ENCODE data around the gene CEMIP2.
A peak's percentile ranks its signal among the peaks of the same experiment; 100 is the strongest.

Gene CEMIP2

DNA sequence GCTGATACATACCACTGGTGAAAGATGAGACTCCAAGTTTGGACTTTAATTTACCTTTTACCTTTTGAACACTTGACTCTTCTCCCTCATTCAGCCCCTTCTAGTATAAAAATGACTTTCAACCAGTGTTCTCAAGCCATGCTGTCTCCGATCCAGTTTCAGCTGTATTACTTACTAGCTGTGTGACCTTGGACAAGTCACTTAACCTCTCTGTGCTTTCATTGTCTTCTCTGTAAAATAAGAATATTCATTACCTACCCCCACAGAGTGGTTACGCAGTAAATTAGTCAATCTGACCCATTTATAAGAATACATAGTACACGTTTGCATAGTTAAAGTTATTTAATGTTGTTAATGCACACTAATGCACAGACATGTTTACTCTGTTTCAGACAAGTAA lies 12.6 kb upstream of the CEMIP2 start:
- H3K4me3 ChIP-seq (ENCODE audit: low read length) = no peak overlapping the region
- no peak for DNase-seq (ENCODE audit: low read depth, low spot score)

DNA sequence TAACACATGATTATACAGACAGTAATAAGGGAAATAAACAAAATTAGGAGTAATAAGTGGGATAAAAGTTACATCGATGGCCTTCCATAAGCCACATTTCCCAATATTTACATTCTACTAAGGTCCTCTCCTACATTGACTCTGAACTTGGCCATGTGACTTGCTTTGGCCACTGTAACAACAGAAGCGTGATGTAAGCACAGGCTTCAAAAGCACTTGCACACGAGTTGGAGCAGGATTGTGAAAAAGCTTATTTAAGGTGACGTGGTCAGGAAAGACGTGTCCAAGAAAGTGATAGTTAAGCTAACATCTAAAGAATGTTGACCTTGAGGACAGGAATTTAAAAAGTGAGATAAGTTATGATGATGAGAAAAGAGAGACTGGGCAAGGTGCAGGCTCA lies 9.8 kb upstream of the CEMIP2 start:
- DNase-seq (ENCODE audit: low read depth, low spot score) = no peak
- no peak overlapping the region for H3K4me3 ChIP-seq (ENCODE audit: low read length)

DNA sequence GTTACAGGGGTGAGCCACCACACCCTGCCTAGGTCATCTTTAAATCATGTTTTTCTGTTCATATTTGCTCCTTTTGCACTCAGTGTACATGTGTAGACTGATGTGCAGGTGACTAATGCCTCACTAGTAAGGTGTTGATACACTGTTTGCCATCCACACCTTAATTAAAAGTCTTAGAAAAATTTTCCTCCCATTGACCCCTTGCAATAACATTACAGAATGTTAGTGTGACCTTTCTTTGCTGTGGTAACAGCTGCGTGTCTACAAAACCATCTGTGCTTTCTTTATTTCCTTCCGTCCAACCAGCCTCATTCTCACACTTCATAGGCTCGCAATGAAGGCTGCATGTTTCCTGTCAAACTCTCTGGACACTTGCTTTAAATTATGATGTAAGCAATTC lies 6.6 kb upstream of the CEMIP2 start:
- DNase-seq (ENCODE audit: low read depth, low spot score) = no peak
- no peak overlapping the region for H3K4me3 ChIP-seq (ENCODE audit: low read length)

DNA sequence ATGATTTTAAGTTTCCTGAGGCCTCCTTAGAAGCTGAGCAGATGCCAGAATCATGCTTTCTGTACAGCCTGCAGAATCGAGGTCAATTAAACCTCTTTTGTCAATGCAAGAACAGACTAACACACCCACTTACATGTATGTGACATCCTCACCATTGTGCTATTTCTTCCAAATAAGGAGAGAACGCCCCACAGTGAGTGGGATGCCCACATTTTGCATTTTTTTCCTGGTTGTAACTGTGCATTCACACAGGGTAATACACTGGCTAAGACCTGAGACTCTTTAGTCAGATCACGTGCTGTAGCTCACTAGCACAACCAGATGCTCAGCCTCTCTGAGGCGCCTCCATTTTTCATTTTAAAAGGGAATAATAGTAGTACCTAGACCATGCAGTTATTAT lies 4.4 kb upstream of the CEMIP2 start:
- no peak for DNase-seq (ENCODE audit: low read depth, low spot score)
- H3K4me3 ChIP-seq (ENCODE audit: low read length) = no peak overlapping the region

DNA sequence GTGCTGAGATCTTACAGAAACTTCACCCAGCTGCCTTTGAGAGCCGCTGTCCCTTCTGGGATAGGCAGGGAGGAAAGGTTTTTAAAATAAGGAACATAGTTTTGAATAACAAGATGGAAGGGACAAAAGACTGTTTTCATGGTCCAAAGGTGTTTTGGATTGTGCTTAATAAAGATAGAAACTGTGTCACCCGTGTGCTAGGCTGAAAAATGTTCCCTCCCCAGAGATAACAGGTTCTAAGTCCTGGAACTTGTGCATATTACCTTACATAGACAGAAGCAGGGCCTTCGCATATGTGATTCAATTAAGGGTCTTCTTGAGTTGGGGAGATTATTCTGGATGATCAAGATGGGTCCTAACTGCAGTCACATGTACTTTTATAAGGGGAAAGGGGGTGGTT lies 1.9 kb upstream of the CEMIP2 start:
- H3K4me3 ChIP-seq (ENCODE audit: low read length) = no peak overlapping the region

DNA sequence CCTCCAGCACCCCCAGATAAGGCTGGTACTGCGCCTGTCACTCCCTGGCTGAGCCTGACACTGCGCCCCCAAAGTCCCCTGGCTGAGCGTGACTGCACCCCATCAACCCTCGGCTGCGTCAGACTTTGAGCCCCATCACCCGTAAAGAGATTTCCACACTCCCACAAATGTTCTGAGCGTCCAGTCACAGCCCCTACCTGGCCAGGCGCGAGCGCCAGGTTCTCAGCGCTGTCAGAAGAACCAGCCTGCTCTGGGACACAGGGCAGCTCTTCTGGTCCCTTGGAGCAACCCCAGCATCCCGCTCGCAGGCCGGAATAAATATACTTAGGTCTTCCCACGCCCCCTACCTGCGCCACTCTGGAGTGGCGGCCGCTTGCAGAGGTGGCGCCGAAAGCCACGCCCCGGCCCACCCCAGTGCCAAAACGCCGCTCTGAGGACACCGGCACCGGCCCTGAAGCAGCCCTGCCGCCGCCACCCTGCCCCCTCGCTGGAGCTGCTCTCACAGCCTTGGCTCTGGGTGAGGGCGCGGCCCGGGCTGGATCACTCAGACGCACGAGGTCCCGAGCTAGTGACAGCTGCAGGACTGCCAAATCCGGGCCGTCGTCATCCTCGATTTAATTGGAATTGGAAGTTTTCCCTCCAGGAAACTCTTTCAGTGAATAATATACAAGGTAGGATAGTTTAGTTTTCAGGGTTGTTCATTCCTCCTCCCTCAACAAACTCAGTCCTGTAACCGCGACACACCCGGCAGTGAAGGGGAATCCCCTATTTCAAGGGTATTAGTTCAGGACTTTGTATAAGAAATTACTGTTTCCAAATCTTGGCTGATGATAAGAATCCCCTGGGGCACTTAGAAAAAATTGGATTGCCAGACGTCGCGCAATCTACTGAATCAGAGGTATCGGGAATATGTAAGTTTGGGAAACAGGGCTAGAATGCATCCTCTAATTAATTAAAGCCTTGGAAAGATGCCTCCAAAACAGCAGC lies 1.2 kb upstream of the CEMIP2 start:
- peak; percentile 48 for DNase-seq (ENCODE audit: low read depth, low spot score)
- peak overlapping the region; percentile 66 for H3K4me3 ChIP-seq (ENCODE audit: low read length)

More for the DNA sequence above, 1.9 kb upstream of the CEMIP2 start:
- no peak for DNase-seq (ENCODE audit: low read depth, low spot score)

DNA sequence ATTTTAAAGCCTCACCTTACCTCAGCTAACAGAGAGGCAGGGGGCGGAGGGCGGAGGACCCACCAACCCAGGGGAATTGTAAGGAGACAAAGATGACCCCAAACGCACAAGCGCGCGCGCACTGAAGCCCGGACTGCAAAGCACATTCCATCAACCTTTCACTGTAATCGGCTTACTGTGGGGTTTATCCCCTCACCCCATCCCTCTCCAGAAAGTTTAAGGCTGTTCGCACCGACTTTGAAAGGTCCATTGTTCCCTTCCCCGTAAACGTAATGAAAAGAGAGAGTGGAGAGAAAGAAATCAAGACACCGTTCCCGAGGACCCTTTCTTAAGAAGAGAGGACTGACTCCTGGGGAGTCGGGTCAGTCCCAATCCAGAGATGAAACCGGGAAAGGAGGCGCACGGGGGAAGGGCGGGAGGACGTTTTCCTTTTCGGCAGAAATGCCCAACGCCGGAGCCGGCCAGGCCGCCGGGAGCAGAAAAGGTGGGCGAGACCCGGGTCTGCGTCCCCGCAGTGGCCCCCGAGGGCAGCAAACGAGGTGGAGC lies 464 bp downstream of the CEMIP2 start:
- DNase-seq (ENCODE audit: low read depth, low spot score) = no peak
- peak overlapping the region; percentile 63 for H3K4me3 ChIP-seq (ENCODE audit: low read length)

DNA sequence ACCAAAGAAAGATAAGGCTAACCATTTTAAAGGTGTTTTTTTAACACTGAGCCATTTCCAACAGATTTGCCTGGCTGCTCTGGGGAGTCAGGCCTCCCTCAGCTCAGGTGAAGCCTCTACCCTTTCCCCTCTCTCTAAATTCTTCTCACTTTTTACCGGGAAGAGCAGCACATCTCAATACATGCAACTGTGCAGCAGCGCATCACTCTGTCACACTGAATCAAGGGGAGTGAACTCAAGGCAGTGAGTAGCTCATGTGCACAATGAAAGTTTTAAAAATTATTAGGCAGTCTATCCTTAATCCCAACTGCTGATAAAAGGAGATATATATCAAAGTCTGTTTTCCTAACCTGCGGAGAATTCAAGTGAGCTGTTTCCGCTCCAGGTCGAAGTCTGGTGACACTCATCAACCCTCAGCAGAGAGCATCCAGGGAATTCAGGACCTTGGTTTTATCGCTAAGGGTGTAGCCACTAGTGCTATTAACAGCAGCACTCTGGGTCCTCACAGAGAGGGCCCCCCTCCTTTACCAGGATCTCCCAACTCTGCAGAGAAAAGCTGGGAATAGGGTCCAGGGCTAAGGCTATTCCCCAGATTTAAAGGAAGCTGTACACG lies 1.0 kb downstream of the CEMIP2 start:
- no peak overlapping the region for H3K4me3 ChIP-seq (ENCODE audit: low read length)
- DNase-seq (ENCODE audit: low read depth, low spot score) = no peak

DNA sequence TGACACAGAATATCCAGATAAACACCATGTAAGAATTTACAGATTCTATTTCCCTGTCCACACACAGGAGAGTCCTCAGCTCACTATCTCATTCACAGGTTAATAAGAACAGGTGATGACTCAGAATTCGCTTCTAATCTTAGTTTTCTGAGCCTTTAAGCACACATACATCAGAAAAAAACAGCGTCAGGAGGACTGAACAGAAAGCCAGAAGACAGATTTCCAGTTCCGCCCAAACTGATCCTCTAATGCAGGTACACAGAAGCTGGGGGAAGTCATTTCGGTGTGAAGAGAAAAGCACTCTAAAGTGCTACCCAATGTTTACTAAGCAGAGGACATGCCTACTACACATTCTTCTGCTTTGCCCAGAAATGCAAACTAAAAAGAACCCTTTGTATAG lies 1.6 kb downstream of the CEMIP2 start:
- DNase-seq (ENCODE audit: low read depth, low spot score) = no peak
- no peak overlapping the region for H3K4me3 ChIP-seq (ENCODE audit: low read length)

DNA sequence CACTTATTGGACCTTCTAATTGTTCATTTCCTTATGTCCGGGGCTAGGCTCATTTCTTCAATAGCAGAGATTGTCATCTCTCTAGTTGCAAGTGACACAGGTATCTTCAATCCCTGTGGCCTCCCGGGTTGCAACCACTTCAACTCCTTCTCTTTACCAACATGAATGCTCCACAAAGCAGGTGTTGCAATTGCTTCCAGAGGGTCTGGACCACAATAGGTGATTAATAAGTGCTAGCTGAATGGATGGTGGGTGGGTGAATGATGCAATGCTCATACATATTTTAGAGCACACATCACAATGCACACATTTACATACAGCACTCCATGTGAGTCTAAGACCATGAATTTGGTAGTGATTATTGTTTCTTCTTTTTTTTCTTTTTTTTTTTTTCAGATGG lies 2.6 kb downstream of the CEMIP2 start:
- DNase-seq (ENCODE audit: low read depth, low spot score) = no peak
- H3K4me3 ChIP-seq (ENCODE audit: low read length) = no peak overlapping the region

DNA sequence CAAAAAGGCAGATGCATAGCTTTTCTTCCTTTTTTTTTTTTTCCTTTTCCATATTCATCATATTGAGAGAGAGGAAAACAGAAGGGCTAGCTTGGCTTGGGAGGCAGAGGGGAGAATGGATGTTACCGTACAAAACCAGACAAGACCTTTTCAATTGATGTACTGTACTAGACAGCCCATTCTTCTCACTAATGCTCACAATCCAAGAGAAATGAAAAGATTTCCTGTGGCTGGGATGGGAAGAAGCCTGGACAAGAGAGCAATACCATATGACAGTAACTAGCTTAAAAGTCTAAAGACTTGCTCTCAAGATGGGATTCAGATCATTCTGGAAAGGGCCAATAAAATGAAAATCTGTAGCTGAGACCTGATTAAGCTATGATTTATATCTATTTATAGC lies 3.4 kb downstream of the CEMIP2 start:
- no peak overlapping the region for H3K4me3 ChIP-seq (ENCODE audit: low read length)
- DNase-seq (ENCODE audit: low read depth, low spot score) = no peak

DNA sequence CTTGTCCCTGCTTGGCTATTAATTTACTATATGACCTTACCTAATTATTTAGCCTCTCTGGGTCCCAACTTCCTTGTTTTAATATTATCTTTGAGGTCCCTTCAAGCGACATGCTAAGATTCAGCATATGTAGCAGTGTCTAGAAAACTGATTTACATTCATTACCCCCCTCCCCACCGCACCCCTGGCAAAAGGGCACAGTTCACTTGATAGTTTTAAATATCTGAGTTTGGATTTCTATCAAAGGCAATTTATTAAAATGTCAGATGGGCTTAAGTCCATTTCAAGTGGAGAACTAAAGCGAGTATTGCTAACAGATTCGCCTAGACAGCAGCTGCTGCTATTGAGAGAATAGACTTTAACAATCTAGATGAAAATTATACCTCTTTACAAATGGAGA lies 3.9 kb downstream of the CEMIP2 start:
- H3K4me3 ChIP-seq (ENCODE audit: low read length) = no peak overlapping the region
- no peak for DNase-seq (ENCODE audit: low read depth, low spot score)

DNA sequence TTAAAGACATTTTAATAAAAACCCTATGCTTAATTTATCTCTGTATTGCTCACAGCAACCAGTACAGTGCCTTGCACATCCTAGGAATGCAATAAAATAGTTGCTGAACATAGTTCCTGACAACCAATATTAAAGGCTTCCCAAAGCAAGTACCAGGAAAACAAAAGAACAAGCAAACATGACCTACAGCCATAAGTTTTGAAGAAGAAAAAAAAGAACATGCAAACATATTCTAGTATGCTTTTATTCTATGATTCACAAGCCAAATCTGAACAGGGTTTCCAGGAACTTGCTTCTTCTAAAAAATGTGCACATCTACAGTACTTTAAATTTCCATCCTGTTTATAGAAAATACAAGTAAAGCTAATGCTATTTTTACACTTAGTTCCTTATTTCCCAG lies 4.5 kb downstream of the CEMIP2 start:
- H3K4me3 ChIP-seq (ENCODE audit: low read length) = no peak overlapping the region
- no peak for DNase-seq (ENCODE audit: low read depth, low spot score)

DNA sequence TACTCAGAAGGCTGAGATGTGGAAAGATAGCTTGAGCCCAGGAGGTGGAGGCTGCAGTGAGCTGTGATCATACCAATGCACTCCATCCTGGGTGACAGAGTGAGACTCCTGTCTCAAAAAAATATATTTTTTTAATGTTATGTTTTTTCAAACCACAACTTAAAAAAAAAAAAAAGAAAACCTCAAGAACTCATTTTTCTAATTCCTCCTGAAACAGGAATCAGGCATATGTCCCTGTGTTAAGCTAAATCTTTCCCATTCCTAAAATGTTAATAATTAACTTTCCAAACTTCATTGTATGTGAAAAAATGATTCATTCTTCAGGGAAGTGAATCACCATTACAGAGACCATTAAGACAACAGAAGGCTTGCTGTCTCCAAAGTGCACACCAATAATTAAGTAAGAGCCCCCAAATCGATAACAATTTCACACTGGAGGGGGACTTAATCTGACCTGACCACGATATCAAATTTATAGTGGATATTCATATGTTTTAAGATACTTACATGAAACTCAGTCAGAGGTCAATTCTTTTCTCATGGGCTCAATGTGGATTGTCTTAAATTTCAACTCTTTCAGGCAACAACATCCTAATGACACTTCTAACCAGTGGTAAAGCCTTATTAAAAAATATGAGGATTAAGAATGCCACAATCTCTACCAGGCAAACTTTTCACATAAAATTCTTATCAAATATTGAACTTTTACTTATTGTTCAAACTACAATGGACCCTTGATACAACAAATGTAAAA lies 5.2 kb downstream of the CEMIP2 start:
- DNase-seq (ENCODE audit: low read depth, low spot score) = no peak
- H3K4me3 ChIP-seq (ENCODE audit: low read length) = no peak overlapping the region

DNA sequence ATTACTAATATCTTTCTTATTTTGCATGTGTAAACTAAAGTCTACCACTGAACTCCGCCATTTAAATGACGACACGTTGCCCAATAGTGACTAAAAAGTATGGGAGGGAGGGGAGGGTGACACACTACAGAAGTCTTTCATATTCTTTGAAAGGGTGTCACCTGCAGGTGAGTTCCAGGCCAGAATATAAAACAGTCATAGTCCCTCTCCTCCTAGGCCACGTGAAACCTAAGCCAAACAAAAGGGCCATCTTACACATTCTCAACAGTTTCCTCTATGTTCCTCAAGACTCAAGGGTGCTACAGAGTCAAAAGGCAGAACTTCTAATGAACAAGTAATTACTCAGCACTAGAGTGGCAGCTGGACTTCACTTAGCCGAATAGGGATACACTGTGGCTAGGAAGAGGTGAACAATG lies 6.4 kb downstream of the CEMIP2 start:
- H3K4me3 ChIP-seq (ENCODE audit: low read length) = no peak overlapping the region
- DNase-seq (ENCODE audit: low read depth, low spot score) = no peak

DNA sequence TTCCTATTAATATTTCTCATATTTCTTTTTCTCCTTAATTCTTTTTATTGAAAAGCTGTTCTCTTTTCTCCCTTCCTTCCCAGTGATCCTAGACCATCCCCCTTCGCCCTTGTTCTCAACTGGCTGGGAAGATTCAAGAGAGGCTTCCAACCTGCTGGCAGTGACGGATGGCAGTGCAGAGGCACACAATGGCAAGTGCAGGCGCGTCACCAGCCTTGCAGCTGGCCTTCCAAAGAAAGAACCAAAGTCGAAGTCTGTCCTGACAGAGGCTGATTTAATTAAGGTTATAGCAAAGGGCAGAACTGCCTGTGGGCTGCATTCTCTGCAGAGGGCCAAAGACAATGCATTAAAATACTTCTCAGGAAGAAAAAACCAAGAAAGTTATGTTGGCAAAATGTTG lies 7.4 kb downstream of the CEMIP2 start:
- H3K4me3 ChIP-seq (ENCODE audit: low read length) = no peak overlapping the region
- DNase-seq (ENCODE audit: low read depth, low spot score) = no peak

DNA sequence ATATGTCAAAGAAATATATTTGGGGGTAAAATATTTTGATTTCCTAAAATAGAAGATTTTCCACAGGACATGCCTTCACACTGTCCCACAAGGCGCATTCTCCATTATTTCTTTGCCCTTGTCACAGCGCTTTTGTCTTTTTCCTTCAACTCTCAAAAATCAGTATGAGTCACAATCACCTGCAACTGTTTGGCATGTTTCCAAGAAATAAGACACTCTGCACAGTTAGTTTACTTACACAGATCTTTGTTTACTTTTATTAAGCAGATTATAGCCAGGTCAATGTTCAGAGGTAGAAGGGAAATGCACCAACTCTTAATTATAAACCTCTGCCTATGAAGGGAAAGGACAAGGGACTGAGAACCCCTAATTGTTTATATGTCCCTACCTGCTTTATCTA lies 9.5 kb downstream of the CEMIP2 start:
- DNase-seq (ENCODE audit: low read depth, low spot score) = no peak
- H3K4me3 ChIP-seq (ENCODE audit: low read length) = no peak overlapping the region

DNA sequence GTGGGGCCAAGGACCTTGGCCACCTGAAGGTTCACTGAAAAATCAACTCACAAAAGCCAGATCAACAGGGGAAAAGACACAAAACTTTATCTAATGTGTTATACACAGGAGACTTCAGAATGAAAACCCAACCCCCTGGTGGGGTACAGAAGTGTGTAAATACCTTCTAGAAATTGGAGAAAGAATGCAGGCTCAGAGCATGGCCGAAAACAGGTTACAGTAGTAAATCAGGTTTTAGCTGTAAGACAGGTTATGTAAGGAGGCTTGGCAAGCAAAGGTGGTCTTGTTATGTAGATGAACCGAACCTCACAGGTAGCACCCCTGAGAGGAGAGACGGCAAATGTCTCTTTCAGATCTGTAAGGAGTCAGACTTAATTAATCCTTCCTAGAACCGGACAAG lies 10.0 kb downstream of the CEMIP2 start:
- no peak for DNase-seq (ENCODE audit: low read depth, low spot score)
- no peak overlapping the region for H3K4me3 ChIP-seq (ENCODE audit: low read length)

DNA sequence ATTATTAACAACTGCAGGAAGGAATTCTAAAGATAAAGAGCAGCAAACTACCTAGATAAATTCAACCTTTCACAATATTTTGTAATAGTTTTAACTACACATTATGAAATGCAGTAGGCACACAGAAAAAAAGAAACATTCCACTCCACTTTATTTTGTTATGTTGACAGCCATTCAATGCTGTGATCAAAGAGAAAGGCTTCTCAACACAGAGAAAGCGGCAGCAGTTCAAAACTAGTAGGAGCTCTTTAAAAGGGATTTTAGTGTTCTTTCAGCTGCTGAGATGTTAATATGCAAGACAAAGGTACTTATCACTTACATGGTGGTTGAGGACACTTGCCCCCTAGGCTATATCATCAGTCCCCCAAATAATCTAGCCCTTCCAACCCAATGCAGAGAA lies 11.6 kb downstream of the CEMIP2 start:
- DNase-seq (ENCODE audit: low read depth, low spot score) = no peak
- no peak overlapping the region for H3K4me3 ChIP-seq (ENCODE audit: low read length)

DNA sequence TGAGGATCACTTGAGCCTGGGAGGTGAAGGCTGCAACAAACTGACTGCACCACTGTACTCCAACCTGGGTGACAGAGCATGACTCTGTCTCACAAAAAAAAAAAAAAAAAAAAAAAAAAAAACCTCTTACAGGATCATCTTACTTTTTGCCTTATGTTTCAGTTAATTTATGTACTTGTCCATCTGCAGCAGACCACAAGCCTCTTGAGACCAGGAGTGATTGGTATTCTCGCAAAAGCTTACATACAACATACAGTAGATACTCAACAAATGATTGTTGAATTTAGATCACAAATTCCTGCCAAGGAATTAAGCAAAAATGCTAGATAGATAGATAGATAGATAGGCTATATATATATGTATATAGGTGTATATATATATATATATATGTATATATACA lies 12.4 kb downstream of the CEMIP2 start:
- no peak for DNase-seq (ENCODE audit: low read depth, low spot score)
- H3K4me3 ChIP-seq (ENCODE audit: low read length) = no peak overlapping the region
